Ovary (tissue), 3 donors: Measurements from ENCODE around the gene FARS2.

ENCODE experiments used
- EP300 ChIP-seq: sonication (generic); formaldehyde crosslinking; IDR thresholded peaks from one replicate; pipeline ENCODE4 v1.6.1; 2017; ENCODE audit warnings: antibody characterized with exemption
- POLR2A ChIP-seq: fragments of 450-650 bp; IDR thresholded peaks from one replicate; pipeline ENCODE4 v1.6.1; 2017; ENCODE audit warnings: antibody characterized with exemption, mild to moderate bottlenecking, moderate library complexity
- TF ChIP-seq, protein P1 (sequence below), 3 donors: fragments of 450-650 bp in 2 of 3; fragments of 200-600 bp in 1 of 3; IDR thresholded peaks; one replicate each; pipeline versions ENCODE4 v1.5.1 to v1.8.0; 2016 to 2022; ENCODE audit warnings: antibody characterized with exemption in 3 of 3, mild to moderate bottlenecking in 1 of 3
- donor health status: DM: no; HTN: no; CAD: no.

GRCh38 chr6:5541751-5542432 is 280.6 kb downstream of the FARS2 start:
- TF ChIP-seq, protein P1, sequence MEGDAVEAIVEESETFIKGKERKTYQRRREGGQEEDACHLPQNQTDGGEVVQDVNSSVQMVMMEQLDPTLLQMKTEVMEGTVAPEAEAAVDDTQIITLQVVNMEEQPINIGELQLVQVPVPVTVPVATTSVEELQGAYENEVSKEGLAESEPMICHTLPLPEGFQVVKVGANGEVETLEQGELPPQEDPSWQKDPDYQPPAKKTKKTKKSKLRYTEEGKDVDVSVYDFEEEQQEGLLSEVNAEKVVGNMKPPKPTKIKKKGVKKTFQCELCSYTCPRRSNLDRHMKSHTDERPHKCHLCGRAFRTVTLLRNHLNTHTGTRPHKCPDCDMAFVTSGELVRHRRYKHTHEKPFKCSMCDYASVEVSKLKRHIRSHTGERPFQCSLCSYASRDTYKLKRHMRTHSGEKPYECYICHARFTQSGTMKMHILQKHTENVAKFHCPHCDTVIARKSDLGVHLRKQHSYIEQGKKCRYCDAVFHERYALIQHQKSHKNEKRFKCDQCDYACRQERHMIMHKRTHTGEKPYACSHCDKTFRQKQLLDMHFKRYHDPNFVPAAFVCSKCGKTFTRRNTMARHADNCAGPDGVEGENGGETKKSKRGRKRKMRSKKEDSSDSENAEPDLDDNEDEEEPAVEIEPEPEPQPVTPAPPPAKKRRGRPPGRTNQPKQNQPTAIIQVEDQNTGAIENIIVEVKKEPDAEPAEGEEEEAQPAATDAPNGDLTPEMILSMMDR (IDR thresholded peaks at IDR 0.05): no peak
- no peak for TF ChIP-seq POLR2A
- TF ChIP-seq EP300: no peak
